DMS79 (cell line): ENCODE results near the gene CES3.

Source experiments
- DNase-seq: peaks from one replicate; lab custom pipeline; 2025; lab: John Stamatoyannopoulos, UW

The CES3 gene

GRCh38 chr16:67009158-67009557 is 48.1 kb downstream of the CES3 start:
- no peak for DNase-seq

- DNase-seq = no peak
These were observed 50.2 kb downstream of the CES3 start for GRCh38 chr16:67011274-67011673.

GRCh38 chr16:67013233-67013822 is 52.3 kb downstream of the CES3 start:
- DNase-seq = no peak

GRCh38 chr16:67013823-67014633 is 53.0 kb downstream of the CES3 start:
- peak; percentile 35 for DNase-seq

- DNase-seq = no peak
These were observed 53.7 kb downstream of the CES3 start for GRCh38 chr16:67014634-67015312.

GRCh38 chr16:67015313-67015731 is 54.3 kb downstream of the CES3 start:
- no peak for DNase-seq

- DNase-seq = no peak
These were observed 55.1 kb downstream of the CES3 start for GRCh38 chr16:67016143-67016542.

- DNase-seq = no peak
These were observed 55.8 kb downstream of the CES3 start for GRCh38 chr16:67016681-67017420.

GRCh38 chr16:67017421-67017750 is 56.3 kb downstream of the CES3 start:
- no peak for DNase-seq

GRCh38 chr16:67017810-67018488 is 56.9 kb downstream of the CES3 start:
- peak; percentile 64 for DNase-seq

GRCh38 chr16:67019171-67019570 is 58.1 kb downstream of the CES3 start:
- no peak for DNase-seq

GRCh38 chr16:67021321-67021720 is 60.3 kb downstream of the CES3 start:
- DNase-seq = no peak

GRCh38 chr16:67022531-67023214 is 61.6 kb downstream of the CES3 start:
- DNase-seq = no peak

GRCh38 chr16:67023689-67024088 is 62.6 kb downstream of the CES3 start:
- no peak for DNase-seq
